SKM-1 treated with dmso at 0.1 percent for 144 hours (cell line): ENCODE results near the gene WASHC3.
"Not testable (repeated sequence)": the region's sequence is repeated elsewhere in the genome, so short reads cannot be mapped to it uniquely, and the experiment has no call there.

Experiments
- DNase-seq: peaks from one replicate; lab custom pipeline; 2025; ENCODE audit not compliant: unreplicated experiment; lab: John Stamatoyannopoulos, UW

Gene WASHC3

DNA sequence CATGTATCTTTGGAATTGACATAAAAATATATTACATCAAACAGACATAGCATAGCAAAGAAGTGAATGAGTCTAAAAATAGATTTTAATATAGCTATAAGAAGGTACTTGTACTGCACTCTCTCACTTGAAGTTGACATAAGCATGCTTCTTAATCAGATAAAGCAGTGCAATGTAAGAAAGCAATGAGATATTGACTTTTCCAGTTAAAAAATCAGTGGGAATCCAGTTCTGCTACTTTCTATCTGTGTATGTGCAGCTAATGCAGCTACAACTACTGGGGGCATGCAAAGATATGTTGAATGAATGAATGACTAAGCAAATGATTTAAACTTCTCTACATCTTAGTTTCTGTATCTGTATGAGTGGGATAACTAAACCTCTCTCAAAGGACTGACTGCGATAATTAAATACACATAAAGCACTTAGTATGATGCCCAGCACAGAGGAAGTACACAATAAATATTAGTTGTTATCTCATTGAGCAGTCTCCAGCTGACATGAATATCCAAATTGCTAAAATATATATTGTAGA is 10.3 kb downstream of the WASHC3 start:
- DNase-seq, result no peak

DNA sequence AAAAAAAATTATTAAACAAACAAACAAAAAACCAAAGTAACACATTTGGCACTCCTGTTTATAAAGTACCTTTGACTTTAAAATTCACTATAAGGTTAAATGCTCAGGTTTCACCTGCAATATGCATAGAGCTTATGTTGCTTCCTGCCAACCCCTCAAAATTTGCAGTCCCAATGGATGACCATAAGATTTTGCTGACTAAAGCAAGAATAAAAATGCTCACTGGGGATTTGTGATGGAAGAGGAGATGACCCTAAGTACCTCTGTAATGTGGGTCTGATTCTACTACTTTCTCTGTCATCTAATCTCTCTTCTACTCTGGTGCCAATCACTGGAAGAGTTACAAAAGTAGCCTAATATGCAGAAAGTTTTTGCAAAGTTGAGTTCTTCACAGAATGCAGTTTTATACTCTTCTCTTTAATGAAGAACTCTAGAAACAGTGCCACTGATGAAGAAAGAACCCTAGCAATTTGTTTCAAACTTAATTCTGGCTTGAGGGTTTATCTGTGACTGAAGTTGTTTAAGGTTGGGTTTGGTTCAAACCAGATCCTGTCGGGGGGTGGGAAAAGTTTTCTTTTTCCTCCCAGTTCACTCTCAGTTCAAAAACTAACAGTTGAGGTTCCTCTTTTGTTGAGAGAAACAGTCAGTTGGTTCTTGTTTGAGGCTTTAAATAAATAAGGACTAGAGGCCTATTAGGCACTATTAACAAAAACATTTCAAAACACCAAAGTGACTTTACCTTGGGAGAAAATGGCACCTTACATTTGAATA is 10.9 kb downstream of the WASHC3 start:
- no peak for DNase-seq

DNA sequence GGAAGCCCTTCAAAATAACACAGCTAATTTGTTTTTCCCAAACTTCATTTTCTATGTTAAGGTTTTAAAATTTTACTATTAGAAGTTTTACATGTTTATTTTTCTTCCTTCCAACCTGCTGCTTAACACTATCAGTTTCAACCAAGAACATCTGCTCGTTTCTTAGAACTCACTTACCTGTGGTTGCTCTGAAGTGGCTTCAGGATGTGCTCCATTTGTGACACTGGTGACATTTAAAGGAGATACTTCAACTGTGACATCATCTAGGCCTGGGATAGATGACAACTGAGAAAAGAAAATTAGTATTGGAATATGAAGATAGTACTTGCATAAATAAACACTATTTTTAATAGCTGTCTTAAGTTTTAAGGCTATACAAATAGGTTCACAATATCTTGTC is 17.9 kb downstream of the WASHC3 start:
- DNase-seq, result no peak

DNA sequence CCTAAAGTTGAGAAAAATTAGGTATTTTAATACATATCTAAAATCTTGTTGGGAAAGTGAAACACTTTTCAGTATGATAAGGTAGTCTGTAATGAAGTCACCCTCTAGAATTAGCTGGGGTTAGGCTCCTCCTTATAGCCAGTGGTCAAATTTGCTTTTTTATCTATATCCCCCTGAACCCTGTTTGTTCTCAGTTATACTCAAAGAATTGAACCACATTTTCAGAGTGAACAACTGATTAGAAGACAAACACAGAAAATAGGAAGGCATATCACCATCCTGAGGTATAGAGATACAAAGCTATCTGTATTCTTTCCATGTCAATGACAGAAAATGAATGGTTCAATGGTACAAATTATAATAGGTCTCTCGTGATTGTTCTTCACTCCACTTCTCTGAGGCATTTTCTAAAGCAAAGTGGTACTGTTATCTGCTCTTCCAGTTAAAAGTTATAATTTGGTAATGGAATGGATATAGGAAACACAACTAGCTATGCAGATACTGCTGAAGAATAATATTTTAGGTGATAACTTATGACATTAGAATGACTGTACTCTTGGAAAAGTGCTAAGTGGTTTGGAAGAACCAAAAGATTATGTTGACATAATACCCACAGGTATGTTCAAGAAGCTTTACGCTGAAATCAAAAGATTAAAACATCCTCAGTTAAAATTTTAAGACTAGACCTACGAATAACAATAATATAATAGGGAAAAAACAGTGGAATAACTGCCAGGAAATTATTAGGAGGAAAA is 27.6 kb downstream of the WASHC3 start:
- DNase-seq, result no peak

DNA sequence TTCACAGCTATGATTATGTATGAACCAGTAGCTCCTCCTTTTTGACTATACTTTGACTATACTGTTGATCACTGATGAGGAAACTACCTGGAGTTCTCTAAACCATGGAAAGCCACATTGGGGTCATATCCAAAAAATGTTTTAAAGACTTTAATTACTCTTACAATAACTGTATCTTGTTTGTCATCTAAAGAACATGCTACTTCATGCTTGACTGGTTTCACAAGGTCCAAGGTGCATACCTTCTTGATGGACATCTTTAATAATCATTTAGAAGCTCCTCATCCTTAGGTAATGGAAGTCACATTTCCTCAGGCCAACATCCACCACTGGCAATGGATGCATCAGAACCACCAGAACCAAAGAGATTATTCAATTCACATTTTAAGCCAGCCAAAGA is 29.9 kb downstream of the WASHC3 start:
- no peak for DNase-seq

DNA sequence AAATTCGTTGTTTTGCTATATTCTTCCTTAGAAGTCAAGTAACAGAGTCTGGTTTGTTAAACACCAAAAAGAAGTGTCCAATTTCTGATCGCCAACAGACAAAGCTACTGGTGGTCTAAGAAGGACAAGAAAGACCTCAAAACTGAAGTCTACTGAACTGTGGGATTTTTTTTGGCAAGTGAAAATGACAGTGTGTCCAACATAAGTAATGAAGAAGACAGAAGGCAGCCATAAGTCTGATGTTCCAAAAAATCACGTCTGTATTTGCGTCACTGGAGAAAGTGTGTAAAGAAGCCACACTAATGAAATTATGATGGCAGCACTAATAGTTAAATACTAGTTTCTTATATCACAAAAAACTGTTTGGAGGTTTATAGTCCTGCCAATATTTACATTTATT is 32.6 kb downstream of the WASHC3 start:
- DNase-seq, result no peak

DNA sequence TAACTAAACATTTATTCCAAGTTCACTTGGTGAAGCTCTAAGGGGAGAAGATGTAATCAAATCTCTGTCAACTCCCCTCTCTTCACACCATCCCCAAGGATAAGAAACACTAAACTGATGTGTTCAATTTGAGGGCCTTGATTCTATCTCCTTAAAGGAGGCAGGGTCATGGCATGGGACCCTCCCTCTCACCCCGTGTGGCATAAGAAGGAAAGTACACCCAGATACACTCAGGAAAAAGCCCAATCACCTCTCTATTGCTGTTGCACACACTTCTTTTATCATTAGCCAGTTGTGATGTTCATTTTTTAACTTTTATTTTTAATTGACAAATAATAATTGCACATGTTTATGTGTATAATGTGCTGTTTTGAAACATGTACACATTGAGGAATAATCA is 35.1 kb downstream of the WASHC3 start:
- no peak for DNase-seq

DNA sequence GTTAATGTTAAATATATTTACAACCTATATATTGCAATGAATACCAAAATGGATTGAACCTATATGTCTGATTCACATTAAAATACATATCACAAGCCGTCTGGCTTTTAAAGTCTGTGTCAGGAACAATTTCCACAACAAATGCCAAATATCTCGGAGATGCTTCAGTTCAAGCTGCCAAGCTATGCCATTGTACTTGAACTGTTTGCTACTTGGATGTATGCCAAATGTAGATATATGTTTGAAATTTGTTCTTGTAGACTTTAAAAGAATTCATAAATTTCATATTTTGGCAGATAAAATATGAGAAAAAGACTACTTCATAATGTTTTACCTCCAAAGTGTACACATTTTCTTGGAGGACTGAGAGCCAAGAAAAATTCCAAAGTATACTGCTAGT is 37.0 kb downstream of the WASHC3 start:
- no peak for DNase-seq

DNA sequence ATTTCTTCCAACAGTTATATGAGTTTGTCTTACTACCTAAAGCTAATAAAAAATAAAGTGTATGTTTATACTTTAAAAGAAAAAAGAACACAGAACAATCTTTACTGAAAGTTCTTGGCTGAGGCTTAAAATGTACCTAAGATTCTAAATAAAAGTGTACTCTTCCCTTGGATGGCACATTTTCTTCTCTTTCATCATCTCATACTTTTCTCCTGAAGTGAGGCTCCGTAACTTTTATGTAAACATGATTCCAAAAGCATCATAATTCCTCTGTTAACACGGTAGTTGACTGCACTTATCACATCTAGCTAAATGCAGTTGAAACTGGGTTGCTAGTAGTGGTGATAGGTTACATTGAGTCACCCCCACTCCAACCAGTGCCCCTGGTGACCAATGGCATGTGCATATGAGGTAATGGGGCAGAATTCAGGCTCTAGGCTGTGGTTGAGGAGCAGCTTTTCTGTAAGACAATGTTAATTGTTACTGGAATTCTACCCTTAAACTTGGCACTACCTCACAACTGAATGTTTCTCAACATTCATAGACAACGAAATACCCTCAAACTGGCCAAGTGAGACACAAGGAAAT is 38.4 kb downstream of the WASHC3 start:
- DNase-seq, result no peak

DNA sequence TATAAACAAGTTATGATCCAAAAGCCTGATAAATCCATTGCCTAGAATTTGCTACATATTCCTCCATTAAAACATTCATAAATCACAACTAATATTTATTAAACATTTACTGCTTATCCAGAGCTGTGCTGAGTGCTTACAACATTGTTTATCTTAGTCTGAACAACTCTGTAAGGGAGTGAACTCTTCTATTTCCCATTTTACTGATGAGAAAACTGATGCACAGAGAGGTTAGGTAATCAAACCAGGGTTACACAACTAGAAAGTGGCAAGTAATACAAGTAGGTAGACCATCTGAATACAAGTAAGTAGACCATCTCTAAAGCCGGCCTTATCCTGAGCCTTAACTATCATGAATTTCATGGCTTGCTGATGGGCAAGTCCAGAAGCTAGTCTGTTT is 39.5 kb downstream of the WASHC3 start:
- DNase-seq, result no peak

DNA sequence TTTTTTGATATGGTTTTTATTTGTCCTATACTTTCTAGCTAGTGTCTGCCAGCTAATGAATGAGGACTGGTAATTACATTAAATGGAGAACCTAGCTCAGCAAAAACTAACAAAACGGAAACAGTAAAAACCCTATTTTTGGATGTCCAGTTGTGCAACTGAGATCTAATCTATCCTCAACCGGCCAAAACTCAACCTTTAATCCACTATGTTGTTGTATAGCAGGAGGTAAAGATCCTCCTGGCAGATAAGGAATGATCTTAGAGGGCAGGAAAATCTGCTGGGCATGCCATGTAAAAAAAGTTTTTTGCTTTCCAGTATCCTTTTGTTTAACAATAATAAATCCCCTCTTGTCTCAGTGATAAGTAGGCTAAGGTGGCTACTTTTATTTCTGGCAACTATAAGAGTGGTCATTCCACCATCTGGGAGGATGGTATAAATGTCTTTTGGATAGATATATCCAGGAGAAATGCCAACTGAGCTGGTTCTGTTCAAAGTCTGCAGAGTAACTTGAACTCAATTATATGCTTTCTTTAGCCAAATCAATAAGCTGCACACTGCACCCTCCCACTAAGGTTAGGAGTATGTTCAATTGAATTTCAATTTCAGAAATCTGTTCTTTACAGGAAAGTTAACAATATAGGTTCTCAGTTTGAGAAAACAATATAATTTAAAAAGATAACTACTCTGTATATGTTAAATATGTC is 40.1 kb downstream of the WASHC3 start:
- no peak for DNase-seq

DNA sequence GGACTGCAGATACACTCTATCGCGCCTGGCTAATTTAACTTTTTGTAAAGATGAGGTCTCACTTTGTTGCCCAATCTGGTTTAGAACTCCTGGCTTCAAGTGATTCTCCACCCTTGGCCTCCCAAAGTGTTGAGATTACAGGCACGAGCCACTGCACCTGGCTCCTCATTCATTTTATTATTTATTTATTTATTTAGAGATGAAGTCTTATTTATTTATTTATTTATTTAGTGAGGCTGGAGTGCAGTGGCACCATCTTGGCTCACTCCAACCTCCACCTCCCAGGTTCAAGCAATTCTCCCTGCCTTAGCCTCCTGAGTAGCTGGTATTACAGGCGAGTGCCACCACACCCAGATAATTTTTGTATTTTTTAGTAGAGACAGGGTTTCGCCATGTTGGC is 43.2 kb downstream of the WASHC3 start:
- DNase-seq, result not testable (repeated sequence)

DNA sequence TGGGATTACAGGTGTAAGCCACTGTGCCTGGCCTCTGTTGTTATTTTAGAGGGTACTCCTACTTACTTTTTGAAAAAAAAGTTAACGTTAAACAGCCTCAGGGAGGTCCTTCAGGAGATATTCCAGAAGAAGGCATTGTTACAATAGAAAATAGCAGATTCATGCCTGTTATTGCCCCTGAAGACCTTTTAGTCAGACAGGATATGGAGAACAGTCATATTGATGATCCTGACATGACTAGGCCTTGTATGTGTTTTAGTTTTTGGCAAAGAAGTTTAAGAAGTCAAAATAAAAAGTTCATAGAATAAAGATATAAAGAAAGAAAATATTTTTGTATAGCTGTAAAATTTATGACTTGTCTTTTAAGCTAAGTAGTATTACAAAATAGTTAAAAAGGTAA is 45.3 kb downstream of the WASHC3 start:
- DNase-seq, result no peak

DNA sequence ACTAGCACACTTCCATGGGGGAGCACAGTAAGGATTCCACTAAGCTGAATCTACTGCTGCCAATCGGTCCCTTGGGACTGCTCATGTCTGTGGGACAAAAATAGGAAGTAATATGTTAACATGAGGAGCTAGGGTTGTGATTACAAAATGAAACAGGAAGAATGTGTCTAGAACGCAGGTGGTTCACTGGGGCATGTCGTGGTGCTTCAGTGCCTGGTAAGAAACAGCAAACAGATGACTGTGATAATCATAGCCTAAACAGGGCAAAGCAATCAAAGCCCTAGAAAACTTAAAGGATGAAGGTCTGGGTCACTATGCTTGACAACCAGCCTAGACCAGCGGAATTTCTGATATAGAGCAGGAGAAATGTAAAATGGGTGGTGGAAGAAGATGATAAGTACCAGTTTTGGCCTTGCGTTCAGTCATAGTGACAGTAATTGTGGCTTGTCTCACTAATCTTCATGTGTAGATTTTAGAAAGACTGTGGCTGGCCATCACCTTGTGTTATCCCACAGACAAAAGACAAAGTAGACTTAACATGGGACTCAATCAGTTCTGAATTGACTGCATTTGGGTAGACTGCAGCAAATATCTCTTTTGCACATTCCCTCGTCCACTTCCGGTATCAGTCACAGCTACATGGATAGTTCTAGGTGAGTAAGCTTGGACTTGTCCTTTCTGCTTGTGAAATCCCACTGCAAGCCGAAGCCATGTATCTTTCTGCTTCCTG is 51.4 kb downstream of the WASHC3 start:
- DNase-seq, result peak; percentile 76

DNA sequence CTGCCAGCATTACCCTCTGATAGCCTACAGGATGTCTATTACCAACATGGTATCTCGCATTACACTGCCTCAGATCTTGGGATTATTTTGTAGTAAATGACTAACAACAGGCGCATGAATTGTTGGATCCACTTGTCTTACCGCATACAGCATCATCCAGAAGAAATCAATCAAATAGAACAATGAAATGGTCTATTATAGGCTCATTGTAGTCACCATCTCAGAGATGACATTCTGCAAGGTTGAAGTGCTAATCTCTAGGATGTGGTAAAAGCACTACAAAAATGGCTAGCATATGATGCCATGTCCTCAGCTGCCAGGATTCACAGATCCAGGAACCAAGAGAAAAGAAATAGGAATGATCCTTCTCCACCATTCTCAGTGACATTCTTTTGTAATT is 52.0 kb downstream of the WASHC3 start:
- no peak for DNase-seq

DNA sequence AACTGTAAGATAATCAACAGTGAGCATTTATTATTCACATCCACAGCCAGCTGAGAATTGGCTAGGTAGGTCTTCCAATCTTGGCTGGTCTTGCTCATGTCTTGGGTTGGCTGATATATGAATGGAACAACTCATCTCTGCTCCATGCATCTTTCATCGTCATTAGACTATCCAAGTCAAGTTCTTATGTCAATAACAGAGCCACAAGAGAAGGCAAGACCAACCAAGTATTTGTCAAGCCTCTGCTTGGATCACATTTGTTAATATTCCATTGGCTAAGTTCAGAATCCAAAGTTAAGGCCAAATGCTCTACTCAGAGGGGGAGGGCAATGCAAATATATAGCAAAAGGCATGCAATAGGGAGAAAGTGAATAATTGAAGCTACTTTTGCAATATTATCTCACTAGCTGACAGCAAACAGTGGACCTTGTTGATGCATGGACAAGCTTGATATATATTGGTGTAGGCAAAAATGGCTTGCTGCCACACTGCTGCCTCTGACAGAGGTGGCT is 53.1 kb downstream of the WASHC3 start:
- DNase-seq, result no peak

DNA sequence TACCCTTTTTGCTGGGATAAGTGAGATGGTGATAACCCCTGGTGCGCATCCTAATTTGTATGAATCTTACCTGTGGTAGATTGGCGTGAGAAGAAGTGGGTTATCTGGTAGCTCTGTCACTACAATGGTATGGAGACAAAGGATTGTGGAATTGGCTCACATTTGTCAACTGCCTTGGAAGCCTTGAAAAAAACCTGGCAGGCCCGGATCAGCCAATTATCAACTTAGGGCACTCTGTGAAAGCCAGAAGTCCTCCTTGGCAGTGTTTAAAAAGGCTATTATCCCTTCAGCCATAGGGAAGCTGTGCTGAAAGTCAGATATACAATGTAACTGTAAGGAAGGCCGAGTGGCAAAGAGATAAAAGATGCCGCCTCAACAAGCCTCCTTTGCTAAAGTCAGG is 56.5 kb downstream of the WASHC3 start:
- no peak for DNase-seq

DNA sequence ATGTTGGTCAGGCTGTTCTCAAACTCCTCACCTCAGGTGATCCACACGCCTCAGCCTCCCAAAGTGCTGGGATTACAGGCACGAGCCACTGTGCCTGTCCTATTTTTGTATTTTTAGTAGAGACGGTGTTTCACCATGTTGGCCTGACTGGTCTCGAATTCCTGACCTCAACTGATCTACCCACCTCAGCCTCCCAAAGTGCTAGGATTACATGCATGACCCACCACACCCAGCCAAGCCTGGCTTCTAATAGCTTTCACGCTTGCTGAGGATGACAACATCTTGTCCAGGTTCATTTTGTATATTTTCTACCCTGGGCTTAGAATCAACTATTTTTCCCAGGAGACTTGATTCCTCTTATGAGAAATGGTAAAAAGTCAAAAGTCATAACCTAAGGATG is 64.7 kb downstream of the WASHC3 start:
- no peak for DNase-seq

DNA sequence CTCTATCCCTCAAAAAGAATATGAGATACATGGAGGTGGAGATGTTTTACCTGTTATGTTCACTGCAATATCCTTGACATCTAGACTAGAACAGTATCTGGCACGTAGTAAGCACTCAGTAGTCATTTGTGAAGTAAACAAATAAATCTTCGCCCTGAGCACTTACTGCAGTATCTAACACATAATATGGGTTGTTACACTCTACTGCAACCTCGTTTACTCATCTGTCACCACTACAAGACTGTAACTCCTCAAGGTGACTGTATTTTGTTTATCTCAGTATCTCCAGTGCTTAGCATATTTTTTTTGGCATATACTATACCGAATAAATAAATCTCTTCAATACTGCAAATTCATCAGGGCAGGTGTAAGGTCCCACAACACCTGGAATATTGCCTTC is 66.1 kb downstream of the WASHC3 start:
- DNase-seq, result no peak

DNA sequence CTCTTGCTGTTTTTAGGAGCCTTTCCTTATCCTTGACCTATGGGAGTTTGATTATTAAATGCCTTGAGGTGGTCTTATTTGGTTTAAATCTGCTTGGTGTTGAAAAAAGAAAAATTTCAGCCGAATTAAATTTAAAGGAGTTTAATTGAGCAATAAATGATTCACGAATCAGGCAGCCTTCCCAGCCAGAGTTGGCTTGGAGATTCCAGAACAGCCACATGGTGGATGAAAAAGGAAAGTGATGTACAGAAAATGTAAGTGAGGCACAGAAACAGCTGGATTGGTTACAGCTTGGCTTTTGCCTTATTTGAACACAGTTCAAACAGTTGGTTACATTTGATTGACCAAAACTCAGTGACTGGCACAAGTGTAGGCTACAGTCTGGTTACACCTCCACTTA is 69.7 kb downstream of the WASHC3 start:
- DNase-seq, result no peak

DNA sequence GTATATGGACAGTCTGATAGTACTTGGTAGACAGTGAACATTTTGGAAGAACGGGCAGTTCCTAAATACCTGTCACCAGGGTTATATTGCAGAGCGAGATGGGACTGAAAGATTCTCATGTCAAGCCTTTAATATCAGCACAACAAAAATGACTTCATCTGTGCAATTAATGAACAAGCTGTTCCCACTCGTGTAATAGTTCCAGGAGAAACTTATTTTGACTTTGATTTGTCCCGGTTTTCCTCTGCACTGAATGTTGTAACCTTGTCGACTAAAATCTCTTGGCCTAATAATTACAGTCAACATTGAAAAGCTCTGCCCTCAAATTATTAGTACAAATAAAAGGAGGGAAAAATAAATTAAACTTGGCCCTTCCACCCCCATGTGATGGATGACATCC is 79.5 kb downstream of the WASHC3 start:
- no peak for DNase-seq
